OCI-LY7 (cell line): Measurements from ENCODE around the gene H2BK1. TPM values are rescaled to one million over a fixed set of nuclear protein-coding genes. Genes with fewer than 3 reads are reported as not detected.

Experiments
- BruUV-seq: library from RNA; stranded (reverse); fragments of 400-500 nt; replicated peaks from 2 replicates; lab custom pipeline; 2021; lab: Mats Ljungman, UMichigan
- CTCF ChIA-PET: fragments of 300-600 bp; sonication (Branson Sonifier 250); formaldehyde crosslinking; loops from one replicate; lab custom pipeline; 2022; ENCODE audit warnings: antibody characterized with exemption; ENCODE audit not compliant: unreplicated experiment; lab: Charles Lee
- POLR2A ChIA-PET: fragments of 300-600 bp; sonication (Branson Sonifier 250); formaldehyde crosslinking; loops from one replicate; lab custom pipeline; 2022; ENCODE audit warnings: antibody characterized with exemption; lab: Charles Lee
- DNase-seq: peaks from one replicate; pipeline ENCODE4 v3.0.0-alpha.2; 2015; ENCODE audit warnings: low spot score
- H2AFZ ChIP-seq: fragments of 200-600 bp; sonication (generic), shearing (Covaris generic); 2 replicates; pipeline ENCODE4 v1.6.1; 2014; ENCODE audit warnings: mild to moderate bottlenecking, antibody characterized with exemption, low read length, moderate library complexity
- H3K27ac ChIP-seq: fragments of 200-600 bp; sonication (generic); 2 replicates; pipeline ENCODE4 v1.5.1; 2014; ENCODE audit warnings: mixed run types, low read depth, mild to moderate bottlenecking, moderate library complexity, low read length, inconsistent platforms; ENCODE audit not compliant: poor library complexity, severe bottlenecking
- H3K36me3 ChIP-seq: fragments of 200-600 bp; sonication (generic); 2 replicates; pipeline ENCODE4 v1.6.1; 2014; ENCODE audit warnings: mild to moderate bottlenecking, antibody characterized with exemption, low read length, moderate library complexity, mixed read lengths; ENCODE audit not compliant: insufficient read depth
- H3K4me1 ChIP-seq: fragments of 200-600 bp; sonication (generic); 2 replicates; pipeline ENCODE4 v1.5.1; 2014; ENCODE audit warnings: mild to moderate bottlenecking, low read length; ENCODE audit not compliant: insufficient read depth, poor library complexity, severe bottlenecking
- H3K4me2 ChIP-seq: fragments of 200-600 bp; sonication (generic); 2 replicates; pipeline ENCODE4 v1.6.1; 2014; ENCODE audit warnings: mild to moderate bottlenecking, low read length
- H3K4me3 ChIP-seq: fragments of 200-600 bp; sonication (generic); 2 replicates; pipeline ENCODE4 v1.5.1; 2014; ENCODE audit warnings: mild to moderate bottlenecking, low read depth, low read length; ENCODE audit not compliant: poor library complexity, severe bottlenecking
- H3K79me2 ChIP-seq: fragments of 200-600 bp; sonication (generic); 2 replicates; pipeline ENCODE4 v1.6.1; 2016; ENCODE audit warnings: low read depth, mild to moderate bottlenecking, low read length, moderate library complexity, mixed read lengths; ENCODE audit not compliant: insufficient read depth
- H3K9me2 ChIP-seq: fragments of 200-600 bp; sonication (generic); 2 replicates; pipeline ENCODE4 v1.6.1; 2016; ENCODE audit warnings: mild to moderate bottlenecking, low read length, mixed read lengths; ENCODE audit not compliant: insufficient read depth
- H3K9me3 ChIP-seq: fragments of 200-600 bp; sonication (generic); 2 replicates; pipeline ENCODE4 v1.6.1; 2014; ENCODE audit warnings: mild to moderate bottlenecking, mixed run types, low read length, mixed read lengths
- H4K20me1 ChIP-seq: fragments of 200-600 bp; sonication (generic); 2 replicates; pipeline ENCODE4 v1.6.1; 2014; ENCODE audit warnings: mild to moderate bottlenecking, antibody characterized with exemption, low read length, moderate library complexity, mixed read lengths; ENCODE audit not compliant: insufficient read depth
- EZH2phosphoT487 ChIP-seq: fragments of 200-600 bp; sonication (generic); IDR thresholded peaks from 2 replicates; pipeline ENCODE4 v1.6.1; 2018; ENCODE audit warnings: low read depth, borderline replicate concordance, mild to moderate bottlenecking, mixed run types, antibody characterized with exemption, low read length, moderate library complexity, mixed read lengths
- intact Hi-C: fragments of 100-400 bp; cut with micrococcal nuclease; formaldehyde crosslinking; loops from one replicate; pipeline ENCODE4 v1.10.0; 2022; ENCODE audit not compliant: unreplicated experiment
- total RNA-seq, 2 experiments: library from RNA; depleted of rRNA in 1 of 2; stranded (reverse); fragments of >200 nt in 1 of 2; shearing (Covaris generic) in 1 of 2; gene quantifications; 2 replicates each; pipeline ENCODE4 v1.2.3, GENCODE V29; 2014 to 2022
- TF ChIP-seq, protein P1 (sequence below): fragments of 200-600 bp; sonication (generic); conservative IDR thresholded peaks from 2 replicates; pipeline ENCODE4 v1.5.1; 2014; ENCODE audit warnings: mild to moderate bottlenecking, antibody characterized with exemption, low read length, moderate library complexity, mixed read lengths

H2BK1 gene
- total RNA-seq, 2 experiments from 2014 or later = not detected

DNA sequence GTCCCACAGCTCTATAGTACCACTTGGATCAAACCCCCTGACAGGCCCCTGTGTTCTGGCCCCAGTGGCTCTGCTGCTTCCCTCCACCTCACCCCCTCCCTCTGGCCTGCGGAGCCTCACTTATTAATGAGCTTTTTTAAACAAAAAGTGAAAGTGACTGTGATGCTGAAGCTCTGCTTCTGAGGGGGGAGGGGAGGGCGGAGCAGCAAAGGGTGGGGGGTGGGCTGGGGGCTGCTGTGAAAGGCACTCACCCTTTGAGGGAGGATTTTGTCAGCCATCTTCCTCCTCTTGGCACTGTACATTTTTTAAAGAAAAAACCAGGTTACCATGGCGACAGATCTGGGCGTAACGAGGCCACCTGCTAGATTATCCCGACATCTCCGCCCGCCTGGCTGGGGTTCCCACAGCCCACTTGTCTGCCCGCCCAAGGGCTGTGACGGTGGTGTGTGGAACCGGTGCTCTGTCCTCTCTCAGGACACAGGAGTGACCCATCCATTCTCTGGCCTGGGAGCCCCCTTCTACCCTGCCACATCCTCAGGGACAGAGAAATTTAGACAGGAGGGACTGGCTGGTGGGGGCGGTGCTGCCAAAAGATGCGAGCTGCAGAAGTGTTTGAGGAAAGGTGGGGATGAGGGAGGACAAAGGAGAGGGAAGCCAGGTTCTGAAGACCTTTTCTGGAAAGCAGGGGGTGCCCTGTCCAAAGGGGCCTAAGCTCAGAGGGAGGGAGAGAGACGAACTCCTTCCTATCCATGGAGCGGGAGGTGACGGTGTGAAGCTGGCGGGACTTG, 33.3 kb upstream of the H2BK1 start:
- Histone ChIP-seq H4K20me1 (peaks cover 6% of the 10 kb centered on the region; the same call in 1 of the 2 replicates), H3K9me3 (no peaks in the 10 kb centered on the region), H3K9me2 (no peaks in the 10 kb centered on the region), H3K4me3 (peak overlapping the region; percentile 31), H3K79me2 (no peaks in the 10 kb centered on the region), H2AFZ (peak overlapping the region; percentile 7; the same call in 1 of the 2 replicates), H3K4me2 (peak overlapping the region; percentile 66), H3K4me1 (peaks cover 55% of the 10 kb centered on the region), H3K27ac (no peak overlapping the region), H3K36me3 (no peaks in the 10 kb centered on the region)
- no peak for TF ChIP-seq EZH2phosphoT487
- TF ChIP-seq, protein P1, sequence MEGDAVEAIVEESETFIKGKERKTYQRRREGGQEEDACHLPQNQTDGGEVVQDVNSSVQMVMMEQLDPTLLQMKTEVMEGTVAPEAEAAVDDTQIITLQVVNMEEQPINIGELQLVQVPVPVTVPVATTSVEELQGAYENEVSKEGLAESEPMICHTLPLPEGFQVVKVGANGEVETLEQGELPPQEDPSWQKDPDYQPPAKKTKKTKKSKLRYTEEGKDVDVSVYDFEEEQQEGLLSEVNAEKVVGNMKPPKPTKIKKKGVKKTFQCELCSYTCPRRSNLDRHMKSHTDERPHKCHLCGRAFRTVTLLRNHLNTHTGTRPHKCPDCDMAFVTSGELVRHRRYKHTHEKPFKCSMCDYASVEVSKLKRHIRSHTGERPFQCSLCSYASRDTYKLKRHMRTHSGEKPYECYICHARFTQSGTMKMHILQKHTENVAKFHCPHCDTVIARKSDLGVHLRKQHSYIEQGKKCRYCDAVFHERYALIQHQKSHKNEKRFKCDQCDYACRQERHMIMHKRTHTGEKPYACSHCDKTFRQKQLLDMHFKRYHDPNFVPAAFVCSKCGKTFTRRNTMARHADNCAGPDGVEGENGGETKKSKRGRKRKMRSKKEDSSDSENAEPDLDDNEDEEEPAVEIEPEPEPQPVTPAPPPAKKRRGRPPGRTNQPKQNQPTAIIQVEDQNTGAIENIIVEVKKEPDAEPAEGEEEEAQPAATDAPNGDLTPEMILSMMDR = no peak
- DNase-seq = peak; percentile 71
- intact Hi-C loops = loop anchor here (1.0 to 2.0 kb wide), 2 partner anchors 59 to 119 kb away; no protein-coding TSS in a partner anchor
- POLR2A ChIA-PET = interaction anchor here (0.6 to 2.0 kb wide), 4 partner anchors 10 to 1992 kb away, joined by 3 to 5 read pairs (median 4); partner anchors contain the start of gene ABCF2
- CTCF ChIA-PET = interaction anchor here (0.9 to 1.6 kb wide), 5 partner anchors 9 to 115 kb away, joined by 3 to 6 read pairs (median 3); partner anchors contain the start of gene ABCF2
- BruUV-seq = no TSS peak

DNA sequence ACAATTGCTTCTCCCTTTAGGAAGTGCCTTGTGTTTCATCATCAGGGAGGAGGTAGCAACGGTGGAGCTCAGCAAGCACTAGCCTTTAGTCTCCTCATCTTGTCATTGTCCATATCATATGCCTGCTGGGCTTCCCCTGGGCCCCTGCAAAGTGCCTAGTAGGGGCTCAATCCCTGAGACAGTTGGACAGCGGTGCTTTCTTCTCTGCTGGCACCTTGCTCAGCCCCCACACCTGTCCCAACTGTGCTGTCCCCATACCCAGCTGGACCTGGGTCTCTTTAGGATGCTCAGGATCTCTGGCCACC, 32.7 kb upstream of the H2BK1 start:
- CTCF ChIA-PET = interaction anchor here (0.7 to 1.6 kb wide), 3 partner anchors 9 to 67 kb away, joined by 3 to 6 read pairs (median 3); partner anchors contain the start of gene ABCF2
- no peak overlapping the region for H2AFZ ChIP-seq
- H3K9me2 ChIP-seq = no peaks in the 10 kb centered on the region
- no peak for TF ChIP-seq EZH2phosphoT487
- TF ChIP-seq, protein P1 = no peak
- H3K79me2 ChIP-seq = no peaks in the 10 kb centered on the region
- peak overlapping the region; percentile 31 for H3K4me3 ChIP-seq
- POLR2A ChIA-PET = interaction anchor here (0.6 to 2.0 kb wide), 3 partner anchors 9 to 45 kb away, joined by 3 to 5 read pairs (median 4); partner anchors contain the start of gene ABCF2
- H4K20me1 ChIP-seq = peaks cover 6% of the 10 kb centered on the region; the same call in 1 of the 2 replicates
- BruUV-seq = no TSS peak
- intact Hi-C loops = no loop called here
- peaks cover 55% of the 10 kb centered on the region for H3K4me1 ChIP-seq
- no peaks in the 10 kb centered on the region for H3K9me3 ChIP-seq
- H3K36me3 ChIP-seq = no peaks in the 10 kb centered on the region
- DNase-seq = no peak
- H3K27ac ChIP-seq = no peak overlapping the region
- H3K4me2 ChIP-seq = peak overlapping the region; percentile 66
